KMS-11 (cell line): ENCODE measurements around the gene SLC26A3.

Experiments
- H2AFZ ChIP-seq: fragments of 200-600 bp; sonication (generic); 2 replicates; pipeline ENCODE4 v1.6.1; 2016; ENCODE audit warnings: antibody characterized with exemption, mixed run types, low read depth
- H3K27ac ChIP-seq: fragments of 200-600 bp; sonication (generic); 2 replicates; pipeline ENCODE4 v1.6.1; 2016; ENCODE audit warnings: mild to moderate bottlenecking, mixed run types
- H3K27me3 ChIP-seq: fragments of 200-600 bp; sonication (generic); 2 replicates; pipeline ENCODE4 v1.6.1; 2017; ENCODE audit warnings: mild to moderate bottlenecking, low read depth, mixed run types, moderate library complexity; ENCODE audit not compliant: insufficient read depth
- H3K36me3 ChIP-seq: fragments of 200-600 bp; sonication (generic); 2 replicates; pipeline ENCODE4 v1.6.1; 2017; ENCODE audit warnings: mild to moderate bottlenecking, mixed run types; ENCODE audit not compliant: insufficient read depth
- H3K4me1 ChIP-seq: fragments of 200-600 bp; sonication (generic); 2 replicates; pipeline ENCODE4 v1.6.1; 2016; ENCODE audit warnings: mild to moderate bottlenecking, low read depth, mixed run types; ENCODE audit not compliant: poor library complexity, severe bottlenecking
- H3K4me2 ChIP-seq: fragments of 200-600 bp; sonication (generic); 2 replicates; pipeline ENCODE4 v1.7.0; 2016; ENCODE audit warnings: mild to moderate bottlenecking, mixed run types
- H3K4me3 ChIP-seq: fragments of 200-600 bp; sonication (generic); IDR thresholded peaks from 2 replicates; pipeline ENCODE4 v1.6.1; 2017; ENCODE audit warnings: low read depth, low read length, mixed read lengths; ENCODE audit not compliant: insufficient read depth
- H3K79me2 ChIP-seq: fragments of 200-600 bp; sonication (generic); 2 replicates; pipeline ENCODE4 v1.6.1; 2016; ENCODE audit warnings: low read depth, mixed run types; ENCODE audit not compliant: insufficient read depth
- H3K9ac ChIP-seq: fragments of 200-600 bp; sonication (generic); 2 replicates; pipeline ENCODE4 v1.6.1; 2016; ENCODE audit warnings: mild to moderate bottlenecking, mixed run types
- H4K20me1 ChIP-seq: fragments of 200-600 bp; sonication (generic); 2 replicates; pipeline ENCODE4 v1.6.1; 2016; ENCODE audit warnings: mild to moderate bottlenecking, mixed run types; ENCODE audit not compliant: insufficient read depth
- CTCF ChIP-seq: fragments of 200-600 bp; sonication (generic); conservative IDR thresholded peaks from 2 replicates; pipeline ENCODE4 v1.6.1; 2017; ENCODE audit warnings: low read depth, mild to moderate bottlenecking, antibody characterized with exemption, low read length, moderate library complexity, mixed read lengths

SLC26A3 gene

GRCh38 chr7:107744345-107744750 lies 58.7 kb downstream of the SLC26A3 start:
- peak overlapping the region; percentile 96 for H3K27ac ChIP-seq
- H3K36me3 ChIP-seq, result no peaks in the 10 kb centered on the region
- H3K4me1 ChIP-seq, result peaks cover 40% of the 10 kb centered on the region
- no peak overlapping the region for H3K4me3 ChIP-seq
- H2AFZ ChIP-seq, result peak overlapping the region; percentile 89
- peak overlapping the region; percentile 92 for H3K9ac ChIP-seq
- peaks cover 54% of the 10 kb centered on the region for H3K79me2 ChIP-seq
- H4K20me1 ChIP-seq, result peaks cover 21% of the 10 kb centered on the region
- H3K27me3 ChIP-seq, result no peaks in the 10 kb centered on the region
- TF ChIP-seq CTCF, result no peak
- peak overlapping the region; percentile 82 for H3K4me2 ChIP-seq

GRCh38 chr7:107743567-107744344 lies 59.3 kb downstream of the SLC26A3 start, which contains the start of gene CBLL1:
Gene CBLL1 (plus strand): TSS chr7:107744142. CDS start chr7:107744164, 22 bp downstream.
- Histone ChIP-seq H3K4me3 (no peak within 1 kb of the TSS), H3K9ac (peak within 1 kb of the TSS; percentile 92), H4K20me1 (peaks cover 21% of the 10 kb centered on the region), H2AFZ (peak within 1 kb of the TSS; percentile 89), H3K4me2 (peak within 1 kb of the TSS; percentile 82), H3K4me1 (peaks cover 40% of the 10 kb centered on the region), H3K36me3 (no peaks in the 10 kb centered on the region), H3K27me3 (no peaks in the 10 kb centered on the region), H3K27ac (peak within 1 kb of the TSS; percentile 96), H3K79me2 (peaks cover 48% of the 10 kb centered on the region)
- peak; percentile 53; the same call in 1 of the 2 replicates for TF ChIP-seq CTCF

- H3K4me1 ChIP-seq, result peaks cover 40% of the 10 kb centered on the region
- TF ChIP-seq CTCF, result no peak; the same call in none of the 2 replicates
- peak overlapping the region; percentile 92 for H3K9ac ChIP-seq
- no peak overlapping the region for H3K4me3 ChIP-seq
- peaks cover 40% of the 10 kb centered on the region for H3K79me2 ChIP-seq
- peak overlapping the region; percentile 76 for H3K4me2 ChIP-seq
- H3K27ac ChIP-seq, result peak overlapping the region; percentile 96
- peak overlapping the region; percentile 89 for H2AFZ ChIP-seq
- H4K20me1 ChIP-seq, result peaks cover 21% of the 10 kb centered on the region
- H3K27me3 ChIP-seq, result no peaks in the 10 kb centered on the region
- H3K36me3 ChIP-seq, result no peaks in the 10 kb centered on the region
Observed at GRCh38 chr7:107742678-107743566, 60.1 kb downstream of the SLC26A3 start.

GRCh38 chr7:107728276-107728675 lies 74.7 kb downstream of the SLC26A3 start:
- TF ChIP-seq CTCF, result no peak
- Histone ChIP-seq H2AFZ (no peak overlapping the region), H3K79me2 (no peaks in the 10 kb centered on the region)

More at GRCh38 chr7:107728276-107728675, 74.7 kb downstream of the SLC26A3 start:
- no peak overlapping the region for H3K9ac ChIP-seq
- no peaks in the 10 kb centered on the region for H3K36me3 ChIP-seq
- no peaks in the 10 kb centered on the region for H3K4me1 ChIP-seq
- no peaks in the 10 kb centered on the region for H3K27me3 ChIP-seq
- no peak overlapping the region for H3K4me3 ChIP-seq
- H4K20me1 ChIP-seq, result no peaks in the 10 kb centered on the region
- no peak overlapping the region for H3K27ac ChIP-seq
- H3K4me2 ChIP-seq, result no peak overlapping the region
